WTC11 (cell line): ENCODE results near the gene HMX3. TPM values are rescaled to one million over a fixed set of nuclear protein-coding genes. Genes with fewer than 3 reads are reported as not detected.

Source experiments
- ATAC-seq: fragments of 200-7000 bp; cut with Tn5 transposase; 2 replicates; pipeline ENCODE4 v1.10.0; 2021; ENCODE audit warnings: mild to moderate bottlenecking, moderate library complexity
- CTCF ChIA-PET: fragments of 300-600 bp; sonication (Branson Sonifier 250); formaldehyde crosslinking; loops from one replicate; lab custom pipeline; 2021; ENCODE audit warnings: antibody characterized with exemption; lab: Charles Lee
- POLR2A ChIA-PET: fragments of 350-600 bp; sonication (Branson Sonifier 250); formaldehyde crosslinking; loops from one replicate; lab custom pipeline; 2021; ENCODE audit warnings: antibody characterized with exemption; lab: Charles Lee
- DNase-seq: peaks from one replicate; pipeline ENCODE4 v3.0.0; 2021; ENCODE audit warnings: low spot score
- H3K27ac Mint-ChIP-seq: 2 replicates; pipeline ENCODE4 v1.8.0; 2021; ENCODE audit warnings: mixed read lengths
- H3K27me3 Mint-ChIP-seq: 2 replicates; pipeline ENCODE4 v1.8.0; 2021; ENCODE audit warnings: low read depth, mild to moderate bottlenecking, moderate library complexity, mixed read lengths
- H3K36me3 Mint-ChIP-seq: 2 replicates; pipeline ENCODE4 v1.8.0; 2021; ENCODE audit warnings: mixed read lengths
- H3K4me1 Mint-ChIP-seq: 2 replicates; pipeline ENCODE4 v1.8.0; 2022; ENCODE audit warnings: mixed read lengths
- H3K4me3 Mint-ChIP-seq: 2 replicates; pipeline ENCODE4 v1.8.0; 2021; ENCODE audit warnings: mild to moderate bottlenecking, moderate library complexity, mixed read lengths
- H3K9me3 Mint-ChIP-seq: 2 replicates; pipeline ENCODE4 v1.8.0; 2021; ENCODE audit warnings: mixed read lengths
- ATF1 ChIP-seq: sonication (generic); formaldehyde crosslinking; IDR thresholded peaks from 2 replicates; pipeline ENCODE4 v1.8.1; 2023; ENCODE audit warnings: mild to moderate bottlenecking, moderate library complexity, missing genetic modification reagents
- ELF4 ChIP-seq: sonication (generic); formaldehyde crosslinking; IDR thresholded peaks from 2 replicates; pipeline ENCODE4 v1.8.1; 2022; ENCODE audit warnings: low read depth, mild to moderate bottlenecking, moderate library complexity, missing genetic modification reagents
- JUN ChIP-seq: sonication (generic); formaldehyde crosslinking; IDR thresholded peaks from 2 replicates; pipeline ENCODE4 v1.8.0; 2023; ENCODE audit warnings: mild to moderate bottlenecking, missing genetic modification reagents
- NFATC4 ChIP-seq: fragments of 250-450 bp; sonication (Bioruptor Pico); IDR thresholded peaks from 2 replicates; pipeline ENCODE4 v1.9.0; 2021; ENCODE audit warnings: mild to moderate bottlenecking
- TCF7 ChIP-seq: sonication (generic); formaldehyde crosslinking; IDR thresholded peaks from 2 replicates; pipeline ENCODE4 v1.8.0; 2022; ENCODE audit warnings: mild to moderate bottlenecking, low read depth, missing genetic modification reagents, moderate library complexity
- TEAD1 ChIP-seq: sonication (generic); formaldehyde crosslinking; IDR thresholded peaks from 2 replicates; pipeline ENCODE4 v1.8.0; 2022; ENCODE audit warnings: mild to moderate bottlenecking, missing genetic modification reagents
- ZNF317 ChIP-seq: sonication (generic); formaldehyde crosslinking; IDR thresholded peaks from 2 replicates; pipeline ENCODE4 v1.8.1; 2023; ENCODE audit warnings: low read depth, mild to moderate bottlenecking, moderate library complexity, missing genetic modification reagents, borderline replicate concordance
- ZNF416 ChIP-seq: fragments of 250-450 bp; sonication (Bioruptor Pico); IDR thresholded peaks from 2 replicates; pipeline ENCODE4 v1.9.0; 2021; ENCODE audit warnings: mild to moderate bottlenecking, inconsistent platforms
- total RNA-seq: library from RNA; stranded (reverse); gene quantifications from 3 replicates; pipeline ENCODE4 v1.2.3, GENCODE V29; 2021
- TF ChIP-seq, protein P1 (sequence below): fragments of 250-450 bp; sonication (Bioruptor Pico); IDR thresholded peaks from 2 replicates; pipeline ENCODE4 v1.9.0; 2021; ENCODE audit warnings: mild to moderate bottlenecking, borderline replicate concordance
- TF ChIP-seq, protein P2 (sequence below): sonication (generic); formaldehyde crosslinking; IDR thresholded peaks from 2 replicates; pipeline ENCODE4 v1.8.1; 2022; ENCODE audit warnings: mild to moderate bottlenecking, moderate library complexity, missing genetic modification reagents
- TF ChIP-seq, protein P3 (sequence below): sonication (generic); formaldehyde crosslinking; conservative IDR thresholded peaks from 2 replicates; pipeline ENCODE4 v1.8.1; 2022; ENCODE audit warnings: mild to moderate bottlenecking, missing genetic modification reagents
- TF ChIP-seq, protein P4 (sequence below): sonication (generic); formaldehyde crosslinking; conservative IDR thresholded peaks from 2 replicates; pipeline ENCODE4 v1.8.1; 2023; ENCODE audit warnings: mild to moderate bottlenecking, low read depth, missing genetic modification reagents, moderate library complexity
- TF ChIP-seq, protein P5 (sequence below): sonication (generic); formaldehyde crosslinking; IDR thresholded peaks from 2 replicates; pipeline ENCODE4 v1.8.0; 2023; ENCODE audit warnings: mild to moderate bottlenecking, missing genetic modification reagents

HMX3 gene
- total RNA-seq, 1 experiment from 2014 or later, result not detected

DNA sequence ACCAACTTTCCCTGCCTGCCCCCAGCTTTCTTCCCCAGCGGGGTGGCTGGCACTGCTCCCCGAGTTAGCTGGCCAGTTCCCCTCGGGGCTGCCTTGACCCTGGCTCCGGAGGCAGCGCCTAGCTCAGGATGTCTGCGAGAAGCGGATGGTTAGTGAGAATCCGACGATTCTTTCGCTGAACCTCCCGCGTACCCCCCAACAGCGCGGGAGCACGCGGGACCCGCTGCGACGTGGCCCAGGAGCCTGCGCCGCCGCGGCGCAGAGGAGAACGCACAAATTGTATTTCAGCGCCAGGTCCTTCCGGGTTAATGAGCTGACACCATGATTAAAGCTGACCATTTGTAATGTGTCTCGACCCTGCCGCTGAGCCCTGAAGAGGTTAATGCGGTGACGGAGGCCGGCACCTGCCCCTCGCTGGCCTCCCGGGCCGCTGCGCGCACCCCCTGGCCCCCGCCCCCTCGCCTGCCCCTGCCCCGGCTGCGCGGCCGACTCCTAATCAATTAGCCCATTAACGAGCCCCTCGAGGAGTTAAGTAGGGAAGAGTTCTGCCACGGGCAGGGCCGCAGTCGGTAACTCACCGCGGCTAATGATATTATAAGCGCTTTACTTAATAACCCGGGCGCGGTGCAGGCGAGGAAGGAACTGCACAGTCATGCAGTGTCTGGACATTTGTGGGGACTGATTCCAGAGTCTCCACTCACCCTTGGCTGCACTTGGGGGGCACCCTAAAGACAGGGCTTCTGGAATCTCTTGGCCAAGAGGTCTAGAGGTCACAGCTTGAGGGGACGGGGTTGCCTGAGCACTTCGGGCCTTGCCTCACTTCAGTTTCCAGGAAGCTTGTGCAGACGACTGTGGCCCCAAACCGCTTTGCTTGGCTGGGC, 10.5 kb downstream of the HMX3 start:
- H3K4me1 Mint-ChIP-seq, result peaks cover 68% of the 10 kb centered on the region
- DNase-seq (peak; percentile 21), ATAC-seq (no peak)
- POLR2A ChIA-PET, result interaction anchor here (1.8 kb wide), 1 partner anchor 8 kb away, joined by 5 read pairs; the partner anchor contains the start of gene BUB3
- no peak overlapping the region for H3K27ac Mint-ChIP-seq
- CTCF ChIA-PET, result interaction anchor here (0.6 to 2.0 kb wide), 4 partner anchors 8 to 283 kb away, joined by 3 to 11 read pairs (median 6); partner anchors contain the start of gene BUB3
- no peaks in the 10 kb centered on the region for H3K9me3 Mint-ChIP-seq
- no peak for TF ChIP-seq TEAD1
- TF ChIP-seq, protein P1, sequence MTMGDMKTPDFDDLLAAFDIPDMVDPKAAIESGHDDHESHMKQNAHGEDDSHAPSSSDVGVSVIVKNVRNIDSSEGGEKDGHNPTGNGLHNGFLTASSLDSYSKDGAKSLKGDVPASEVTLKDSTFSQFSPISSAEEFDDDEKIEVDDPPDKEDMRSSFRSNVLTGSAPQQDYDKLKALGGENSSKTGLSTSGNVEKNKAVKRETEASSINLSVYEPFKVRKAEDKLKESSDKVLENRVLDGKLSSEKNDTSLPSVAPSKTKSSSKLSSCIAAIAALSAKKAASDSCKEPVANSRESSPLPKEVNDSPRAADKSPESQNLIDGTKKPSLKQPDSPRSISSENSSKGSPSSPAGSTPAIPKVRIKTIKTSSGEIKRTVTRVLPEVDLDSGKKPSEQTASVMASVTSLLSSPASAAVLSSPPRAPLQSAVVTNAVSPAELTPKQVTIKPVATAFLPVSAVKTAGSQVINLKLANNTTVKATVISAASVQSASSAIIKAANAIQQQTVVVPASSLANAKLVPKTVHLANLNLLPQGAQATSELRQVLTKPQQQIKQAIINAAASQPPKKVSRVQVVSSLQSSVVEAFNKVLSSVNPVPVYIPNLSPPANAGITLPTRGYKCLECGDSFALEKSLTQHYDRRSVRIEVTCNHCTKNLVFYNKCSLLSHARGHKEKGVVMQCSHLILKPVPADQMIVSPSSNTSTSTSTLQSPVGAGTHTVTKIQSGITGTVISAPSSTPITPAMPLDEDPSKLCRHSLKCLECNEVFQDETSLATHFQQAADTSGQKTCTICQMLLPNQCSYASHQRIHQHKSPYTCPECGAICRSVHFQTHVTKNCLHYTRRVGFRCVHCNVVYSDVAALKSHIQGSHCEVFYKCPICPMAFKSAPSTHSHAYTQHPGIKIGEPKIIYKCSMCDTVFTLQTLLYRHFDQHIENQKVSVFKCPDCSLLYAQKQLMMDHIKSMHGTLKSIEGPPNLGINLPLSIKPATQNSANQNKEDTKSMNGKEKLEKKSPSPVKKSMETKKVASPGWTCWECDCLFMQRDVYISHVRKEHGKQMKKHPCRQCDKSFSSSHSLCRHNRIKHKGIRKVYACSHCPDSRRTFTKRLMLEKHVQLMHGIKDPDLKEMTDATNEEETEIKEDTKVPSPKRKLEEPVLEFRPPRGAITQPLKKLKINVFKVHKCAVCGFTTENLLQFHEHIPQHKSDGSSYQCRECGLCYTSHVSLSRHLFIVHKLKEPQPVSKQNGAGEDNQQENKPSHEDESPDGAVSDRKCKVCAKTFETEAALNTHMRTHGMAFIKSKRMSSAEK (CRISPR knock-in tag), result no peak
- TF ChIP-seq, protein P2, sequence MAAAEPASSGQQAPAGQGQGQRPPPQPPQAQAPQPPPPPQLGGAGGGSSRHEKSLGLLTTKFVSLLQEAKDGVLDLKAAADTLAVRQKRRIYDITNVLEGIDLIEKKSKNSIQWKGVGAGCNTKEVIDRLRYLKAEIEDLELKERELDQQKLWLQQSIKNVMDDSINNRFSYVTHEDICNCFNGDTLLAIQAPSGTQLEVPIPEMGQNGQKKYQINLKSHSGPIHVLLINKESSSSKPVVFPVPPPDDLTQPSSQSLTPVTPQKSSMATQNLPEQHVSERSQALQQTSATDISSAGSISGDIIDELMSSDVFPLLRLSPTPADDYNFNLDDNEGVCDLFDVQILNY (CRISPR knock-in tag), result no peak
- TF ChIP-seq ATF1 (CRISPR knock-in tag), result no peak
- H3K36me3 Mint-ChIP-seq, result peaks cover 3% of the 10 kb centered on the region; the same call in 1 of the 2 replicates
- H3K27me3 Mint-ChIP-seq, result peaks cover 100% of the 10 kb centered on the region
- H3K4me3 Mint-ChIP-seq, result peak overlapping the region; percentile 59

DNA sequence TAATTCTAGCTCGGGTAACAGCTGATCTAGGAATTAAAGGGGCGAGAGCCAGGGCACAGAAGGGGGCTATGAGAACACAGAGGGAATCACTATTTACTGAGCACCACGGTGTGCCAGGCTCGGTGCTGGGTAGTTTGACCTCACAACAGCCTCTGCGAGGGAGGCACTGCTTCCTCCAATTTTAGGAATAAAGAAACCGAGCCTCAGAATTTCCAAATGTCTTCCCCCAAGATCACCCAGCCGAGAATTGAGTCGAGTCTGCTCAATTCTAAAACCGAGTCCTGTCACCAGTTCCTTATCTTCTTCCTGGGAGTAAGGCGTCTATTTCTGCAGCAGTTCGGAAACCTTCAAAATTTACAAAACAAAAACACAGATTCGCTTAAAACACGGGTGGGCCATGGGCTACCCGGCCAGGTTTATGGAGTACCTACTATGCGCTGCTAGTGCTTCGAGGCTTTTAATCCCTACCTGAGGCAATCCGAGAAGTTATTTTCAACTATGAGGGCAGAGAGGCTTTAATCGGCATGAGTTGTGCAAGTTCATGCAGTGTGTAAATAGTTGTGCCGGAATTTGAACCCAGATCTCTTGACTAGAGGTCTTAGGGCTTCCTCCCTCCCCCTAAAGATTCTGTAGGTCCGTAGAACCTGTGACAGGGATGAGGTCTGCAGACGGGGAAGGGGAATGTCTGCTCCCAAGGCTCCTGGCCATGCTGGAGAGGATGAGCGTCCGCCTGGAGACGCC, 11.3 kb downstream of the HMX3 start:
- CTCF ChIA-PET, result interaction anchor here (0.5 to 1.3 kb wide), 4 partner anchors 7 to 408 kb away, joined by 3 to 4 read pairs (median 3); no protein-coding TSS in a partner anchor
- ATAC-seq, result no peak
- Mint-ChIP-seq H3K36me3 (no peaks in the 10 kb centered on the region), H3K27ac (no peak overlapping the region), H3K9me3 (no peaks in the 10 kb centered on the region), H3K27me3 (peaks cover 98% of the 10 kb centered on the region), H3K4me1 (peaks cover 69% of the 10 kb centered on the region), H3K4me3 (peak overlapping the region; percentile 59)
- DNase-seq, result no peak
- POLR2A ChIA-PET, result no interaction called here
- TF ChIP-seq NFATC4 (CRISPR knock-in tag) (no peak), ELF4 (CRISPR knock-in tag) (no peak), TCF7 (no peak), JUN (CRISPR knock-in tag) (no peak), ZNF416 (CRISPR knock-in tag) (no peak), ZNF317 (CRISPR knock-in tag) (no peak)
- TF ChIP-seq, protein P3, sequence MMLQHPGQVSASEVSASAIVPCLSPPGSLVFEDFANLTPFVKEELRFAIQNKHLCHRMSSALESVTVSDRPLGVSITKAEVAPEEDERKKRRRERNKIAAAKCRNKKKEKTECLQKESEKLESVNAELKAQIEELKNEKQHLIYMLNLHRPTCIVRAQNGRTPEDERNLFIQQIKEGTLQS (CRISPR knock-in tag), result no peak
- TF ChIP-seq, protein P4, sequence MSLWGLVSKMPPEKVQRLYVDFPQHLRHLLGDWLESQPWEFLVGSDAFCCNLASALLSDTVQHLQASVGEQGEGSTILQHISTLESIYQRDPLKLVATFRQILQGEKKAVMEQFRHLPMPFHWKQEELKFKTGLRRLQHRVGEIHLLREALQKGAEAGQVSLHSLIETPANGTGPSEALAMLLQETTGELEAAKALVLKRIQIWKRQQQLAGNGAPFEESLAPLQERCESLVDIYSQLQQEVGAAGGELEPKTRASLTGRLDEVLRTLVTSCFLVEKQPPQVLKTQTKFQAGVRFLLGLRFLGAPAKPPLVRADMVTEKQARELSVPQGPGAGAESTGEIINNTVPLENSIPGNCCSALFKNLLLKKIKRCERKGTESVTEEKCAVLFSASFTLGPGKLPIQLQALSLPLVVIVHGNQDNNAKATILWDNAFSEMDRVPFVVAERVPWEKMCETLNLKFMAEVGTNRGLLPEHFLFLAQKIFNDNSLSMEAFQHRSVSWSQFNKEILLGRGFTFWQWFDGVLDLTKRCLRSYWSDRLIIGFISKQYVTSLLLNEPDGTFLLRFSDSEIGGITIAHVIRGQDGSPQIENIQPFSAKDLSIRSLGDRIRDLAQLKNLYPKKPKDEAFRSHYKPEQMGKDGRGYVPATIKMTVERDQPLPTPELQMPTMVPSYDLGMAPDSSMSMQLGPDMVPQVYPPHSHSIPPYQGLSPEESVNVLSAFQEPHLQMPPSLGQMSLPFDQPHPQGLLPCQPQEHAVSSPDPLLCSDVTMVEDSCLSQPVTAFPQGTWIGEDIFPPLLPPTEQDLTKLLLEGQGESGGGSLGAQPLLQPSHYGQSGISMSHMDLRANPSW (CRISPR knock-in tag), result no peak
- TF ChIP-seq, protein P5, sequence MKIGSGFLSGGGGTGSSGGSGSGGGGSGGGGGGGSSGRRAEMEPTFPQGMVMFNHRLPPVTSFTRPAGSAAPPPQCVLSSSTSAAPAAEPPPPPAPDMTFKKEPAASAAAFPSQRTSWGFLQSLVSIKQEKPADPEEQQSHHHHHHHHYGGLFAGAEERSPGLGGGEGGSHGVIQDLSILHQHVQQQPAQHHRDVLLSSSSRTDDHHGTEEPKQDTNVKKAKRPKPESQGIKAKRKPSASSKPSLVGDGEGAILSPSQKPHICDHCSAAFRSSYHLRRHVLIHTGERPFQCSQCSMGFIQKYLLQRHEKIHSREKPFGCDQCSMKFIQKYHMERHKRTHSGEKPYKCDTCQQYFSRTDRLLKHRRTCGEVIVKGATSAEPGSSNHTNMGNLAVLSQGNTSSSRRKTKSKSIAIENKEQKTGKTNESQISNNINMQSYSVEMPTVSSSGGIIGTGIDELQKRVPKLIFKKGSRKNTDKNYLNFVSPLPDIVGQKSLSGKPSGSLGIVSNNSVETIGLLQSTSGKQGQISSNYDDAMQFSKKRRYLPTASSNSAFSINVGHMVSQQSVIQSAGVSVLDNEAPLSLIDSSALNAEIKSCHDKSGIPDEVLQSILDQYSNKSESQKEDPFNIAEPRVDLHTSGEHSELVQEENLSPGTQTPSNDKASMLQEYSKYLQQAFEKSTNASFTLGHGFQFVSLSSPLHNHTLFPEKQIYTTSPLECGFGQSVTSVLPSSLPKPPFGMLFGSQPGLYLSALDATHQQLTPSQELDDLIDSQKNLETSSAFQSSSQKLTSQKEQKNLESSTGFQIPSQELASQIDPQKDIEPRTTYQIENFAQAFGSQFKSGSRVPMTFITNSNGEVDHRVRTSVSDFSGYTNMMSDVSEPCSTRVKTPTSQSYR (CRISPR knock-in tag), result no peak
- TF ChIP-seq, protein P1 (CRISPR knock-in tag), result no peak
